NCI-H748 (cell line): ENCODE data around the gene SLC6A6.
"Not testable (repeated sequence)": the region's sequence is repeated elsewhere in the genome, so short reads cannot be mapped to it uniquely, and the experiment has no call there.

Experiments used
- DNase-seq: peaks from one replicate; lab custom pipeline; 2025; ENCODE audit not compliant: unreplicated experiment; lab: John Stamatoyannopoulos, UW

The SLC6A6 gene

GRCh38 chr3:14397531-14397930 is 4.9 kb upstream of the SLC6A6 start:
- DNase-seq: no peak

GRCh38 chr3:14397940-14398796 is 4.2 kb upstream of the SLC6A6 start:
- no peak for DNase-seq

- DNase-seq: no peak
These were observed 3.7 kb upstream of the SLC6A6 start for GRCh38 chr3:14398797-14399106.

- DNase-seq: no peak
These were observed 608 bp upstream of the SLC6A6 start for GRCh38 chr3:14401692-14402303.

- peak; percentile 34 for DNase-seq
These were observed 1.3 kb downstream of the SLC6A6 start for GRCh38 chr3:14403619-14404155.

- DNase-seq: peak; percentile 34
These were observed 1.8 kb downstream of the SLC6A6 start for GRCh38 chr3:14404186-14404585.

GRCh38 chr3:14404631-14405359 is 2.4 kb downstream of the SLC6A6 start:
- no peak for DNase-seq

GRCh38 chr3:14405360-14406238 is 3.2 kb downstream of the SLC6A6 start:
- DNase-seq: peak; percentile 28

GRCh38 chr3:14406336-14406735 is 3.9 kb downstream of the SLC6A6 start:
- no peak for DNase-seq

GRCh38 chr3:14406766-14407165 is 4.4 kb downstream of the SLC6A6 start:
- no peak for DNase-seq

GRCh38 chr3:14407203-14407602 is 4.8 kb downstream of the SLC6A6 start:
- DNase-seq: no peak

- not testable (repeated sequence) for DNase-seq
These were observed 7.3 kb downstream of the SLC6A6 start for GRCh38 chr3:14409779-14410063.

- DNase-seq: no peak
These were observed 7.7 kb downstream of the SLC6A6 start for GRCh38 chr3:14410106-14410502.

- no peak for DNase-seq
These were observed 8.2 kb downstream of the SLC6A6 start for GRCh38 chr3:14410503-14411165.

- DNase-seq: no peak
These were observed 8.7 kb downstream of the SLC6A6 start for GRCh38 chr3:14411166-14411526.

GRCh38 chr3:14411988-14412387 is 9.6 kb downstream of the SLC6A6 start:
- DNase-seq: no peak

- no peak for DNase-seq
These were observed 10.5 kb downstream of the SLC6A6 start for GRCh38 chr3:14412831-14413380.

- peak; percentile 35 for DNase-seq
These were observed 11.1 kb downstream of the SLC6A6 start for GRCh38 chr3:14413381-14414071.

GRCh38 chr3:14414846-14415464 is 12.5 kb downstream of the SLC6A6 start:
- no peak for DNase-seq
